ENCODE data around the gene CFAP119. TPM values are rescaled to one million over a fixed set of nuclear protein-coding genes. Genes with fewer than 3 reads are reported as not detected.

The CFAP119 gene
- total and polyA plus RNA-seq, 9 of the 15 experiments (the other 6 are each of a cell fraction or from before 2014, with no cell fraction given): 5.5 to 33.7 (median 9.6) TPM

- TF ChIP-seq NCOA1 (IDR thresholded peaks at IDR 0.05; ENCODE audit: low read depth) (no peak), GATAD2B (IDR thresholded peaks at IDR 0.05; ENCODE audit: borderline replicate concordance) (no peak), ZNF507 (tag; conservative IDR thresholded peaks at IDR 0.05) (no peak), KDM5B (IDR thresholded peaks at IDR 0.05; ENCODE audit: insufficient replicate concordance, low read depth, low read length) (peak; percentile 23), MCM7 (IDR thresholded peaks at IDR 0.05) (no peak), ZNF778 (CRISPR knock-in tag; IDR thresholded peaks at IDR 0.05) (no peak), GATA2 (CRISPR knock-in tag; IDR thresholded peaks at IDR 0.05) (no peak), CEBPZ (IDR thresholded peaks at IDR 0.05; ENCODE audit: borderline replicate concordance, low read depth, low read length) (no peak), RBM15 (IDR thresholded peaks at IDR 0.05; ENCODE audit: insufficient read depth, low read length) (no peak), THRA (IDR thresholded peaks at IDR 0.05) (no peak), NFIC (IDR thresholded peaks at IDR 0.05) (no peak), ARID4B (CRISPR knock-in tag; IDR thresholded peaks at IDR 0.05) (no peak), CREB3 (tag; conservative IDR thresholded peaks at IDR 0.05; ENCODE audit: low read depth) (no peak), SNIP1 (IDR thresholded peaks at IDR 0.05; ENCODE audit: low read depth) (no peak), ZFP36 (IDR thresholded peaks at IDR 0.05; ENCODE audit: low read depth, low read length, partially characterized antibody) (no peak)
Measured at GRCh38 chr16:30778549-30779244, 16.8 kb upstream of the CFAP119 start (continued).

Data from K562 (cell line).